ENCODE results near the gene POLE.

DNA sequence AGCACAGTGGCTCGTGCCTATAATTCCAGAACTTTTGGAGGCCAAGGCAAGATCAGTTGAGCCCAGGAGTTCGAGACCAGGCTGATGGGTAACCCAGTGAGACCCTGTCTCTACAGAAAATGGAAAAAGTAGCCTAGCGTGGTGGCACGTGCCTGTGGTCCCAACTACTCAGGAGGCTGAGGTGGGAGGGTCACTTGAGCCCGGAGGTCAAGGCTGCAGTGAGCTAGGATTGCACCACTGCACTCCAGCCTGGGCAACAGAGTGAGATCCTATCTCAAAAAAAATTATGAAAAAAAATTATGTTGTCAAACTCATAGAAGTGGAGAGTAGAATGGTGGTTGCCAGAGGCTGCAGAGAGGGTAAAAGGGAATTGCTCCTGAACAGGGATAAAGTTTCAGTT is 73.1 kb downstream of the POLE start:
- TF ChIP-seq POLR2AphosphoS5 (IDR thresholded peaks at IDR 0.05; ENCODE audit: borderline replicate concordance, low read depth, low read length) (no peak), EZH2 (IDR thresholded peaks at IDR 0.05) (no peak), FOXP2 (optimal IDR thresholded peaks at IDR 0.05; ENCODE audit: control extremely low read depth, extremely low read length, insufficient read depth) (no peak)

Measured in SK-N-MC (cell line).